Upper lobe of left lung (tissue), 4 donors: ENCODE data around the gene FOXB2.

ENCODE experiments used
- POLR2AphosphoS5 ChIP-seq, 2 donors: sonication (generic); formaldehyde crosslinking; IDR thresholded peaks; one replicate each; pipeline ENCODE4 v1.5.1; 2017; ENCODE audit warnings: antibody characterized with exemption in 2 of 2
- TF ChIP-seq, protein P1 (sequence below), 6 experiments: fragments of 450-650 bp in 4 of 6; fragments of 200-600 bp in 2 of 6; sonication (generic) in 2 of 6; IDR thresholded peaks; one replicate each; pipeline ENCODE4 v1.5.1; 2016 to 2019; ENCODE audit warnings: antibody characterized with exemption in 6 of 6

DNA sequence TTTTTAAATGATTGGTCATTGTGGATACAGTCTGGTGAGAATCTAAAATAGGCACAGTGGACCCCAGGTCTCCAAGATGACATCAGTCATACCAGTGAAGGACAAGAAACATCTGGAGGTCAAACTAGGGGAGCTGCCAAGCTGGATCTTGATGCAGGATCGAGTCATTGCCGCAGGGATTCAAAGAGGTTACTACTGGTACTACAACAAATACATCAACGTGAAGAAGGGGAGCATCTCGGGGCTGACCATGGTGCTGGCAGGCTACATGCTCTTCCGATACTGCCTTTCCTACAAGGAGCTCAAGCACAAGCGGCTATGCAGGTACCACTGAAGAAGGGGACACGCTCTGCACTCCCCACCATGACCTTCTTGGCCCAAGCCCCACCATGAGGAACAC lies 20.9 kb downstream of the FOXB2 start:
- TF ChIP-seq, protein P1, sequence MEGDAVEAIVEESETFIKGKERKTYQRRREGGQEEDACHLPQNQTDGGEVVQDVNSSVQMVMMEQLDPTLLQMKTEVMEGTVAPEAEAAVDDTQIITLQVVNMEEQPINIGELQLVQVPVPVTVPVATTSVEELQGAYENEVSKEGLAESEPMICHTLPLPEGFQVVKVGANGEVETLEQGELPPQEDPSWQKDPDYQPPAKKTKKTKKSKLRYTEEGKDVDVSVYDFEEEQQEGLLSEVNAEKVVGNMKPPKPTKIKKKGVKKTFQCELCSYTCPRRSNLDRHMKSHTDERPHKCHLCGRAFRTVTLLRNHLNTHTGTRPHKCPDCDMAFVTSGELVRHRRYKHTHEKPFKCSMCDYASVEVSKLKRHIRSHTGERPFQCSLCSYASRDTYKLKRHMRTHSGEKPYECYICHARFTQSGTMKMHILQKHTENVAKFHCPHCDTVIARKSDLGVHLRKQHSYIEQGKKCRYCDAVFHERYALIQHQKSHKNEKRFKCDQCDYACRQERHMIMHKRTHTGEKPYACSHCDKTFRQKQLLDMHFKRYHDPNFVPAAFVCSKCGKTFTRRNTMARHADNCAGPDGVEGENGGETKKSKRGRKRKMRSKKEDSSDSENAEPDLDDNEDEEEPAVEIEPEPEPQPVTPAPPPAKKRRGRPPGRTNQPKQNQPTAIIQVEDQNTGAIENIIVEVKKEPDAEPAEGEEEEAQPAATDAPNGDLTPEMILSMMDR (IDR thresholded peaks at IDR 0.05) = no peak
- TF ChIP-seq POLR2AphosphoS5 (IDR thresholded peaks at IDR 0.05) = no peak
